Heart right ventricle (tissue), 16 donors: Measurements from ENCODE around the gene UPF1. TPM values are rescaled to one million over a fixed set of nuclear protein-coding genes. Genes with fewer than 3 reads are reported as not detected.

Experiments
- ATAC-seq, 8 donors: fragments of 200-7000 bp; cut with Tn5 transposase; one replicate each; pipeline ENCODE4 v1.9.1; 2020; ENCODE audit warnings: mild to moderate bottlenecking in 8 of 8, moderate library complexity in 8 of 8, moderate number of reproducible peaks in 1 of 8
- DNase-seq, 2 donors: peaks; one replicate each; pipeline ENCODE4 v3.0.0-alpha.2; 2020
- H3K27ac ChIP-seq, 10 donors: fragments of 200-600 bp; sonication (generic) in 2 of 10; one replicate each; pipeline versions ENCODE4 v1.5.0 to v1.8.0; 2020 to 2022; ENCODE audit warnings: mild to moderate bottlenecking in 3 of 10
- H3K27me3 ChIP-seq, 7 donors: fragments of 200-600 bp; one replicate each; pipeline ENCODE4 v1.8.0; 2021 to 2022; ENCODE audit warnings: mild to moderate bottlenecking in 2 of 7
- H3K36me3 ChIP-seq, 9 donors: fragments of 200-600 bp; sonication (generic) in 1 of 9; one replicate each; pipeline versions ENCODE4 v1.5.0 to v1.8.0; 2020 to 2022; ENCODE audit warnings: mild to moderate bottlenecking in 2 of 9
- H3K4me1 ChIP-seq, 9 donors: fragments of 200-600 bp; sonication (generic) in 1 of 9; one replicate each; pipeline versions ENCODE4 v1.5.0 to v1.8.0; 2020 to 2022; ENCODE audit warnings: mild to moderate bottlenecking in 4 of 9
- H3K4me3 ChIP-seq, 10 donors: fragments of 200-600 bp; sonication (generic) in 2 of 10; one replicate each; pipeline versions ENCODE4 v1.5.0 to v1.8.0; 2020 to 2022; ENCODE audit warnings: mild to moderate bottlenecking in 7 of 10, moderate library complexity in 2 of 10
- H3K9me3 ChIP-seq, 11 donors: fragments of 200-600 bp in 10 of 11; sonication (generic) in 2 of 11; one replicate each; pipeline versions ENCODE4 v1.5.0 to v1.8.0; 2013 to 2022; ENCODE audit warnings: mild to moderate bottlenecking in 2 of 11, control low read depth in 1 of 11, moderate library complexity in 1 of 11
- CTCF ChIP-seq, 9 donors: fragments of 200-600 bp; sonication (generic) in 2 of 9; IDR thresholded peaks; one replicate each; pipeline versions ENCODE4 v1.5.0 to v1.8.0; 2021 to 2022; ENCODE audit warnings: antibody characterized with exemption in 9 of 9, mild to moderate bottlenecking in 5 of 9, moderate library complexity in 1 of 9
- WGBS, 2 donors: extraction: QIAGEN DNeasy Blood & Tissue Kit; methylation state at CpG; one replicate each; pipeline ENCODE4 v1.1.7; 2013; ENCODE audit warnings: inconsistent platforms in 1 of 2; 5-methylcytosine and 5-hydroxymethylcytosine counted together
- intact Hi-C, 10 donors: fragments of 100-400 bp; cut with DNase I; formaldehyde crosslinking; loops; one replicate each; pipeline versions ENCODE4 v1.11.1 to v1.14.2; 2022
- polyA plus RNA-seq, 2 donors: library from polyadenylated mRNA; stranded (reverse); fragments of 200-250 nt; gene quantifications; one replicate each; pipeline ENCODE4 v1.2.3, GENCODE V29; 2013
- total RNA-seq, 10 donors: library from RNA; stranded (reverse); fragmentation: NEBNext Ultra II Directional in 3 of 10; extraction: Animal tissue kit (Norgen Biotek cat#: 25700) in 3 of 10; gene quantifications; one replicate each; pipeline versions ENCODE4 v1.2.1 to v1.2.4, GENCODE V29; 2021 to 2023
- donor health status: Arrhythmogenic right ventricular cardiomyopathy.
- donor health status: ischemic (EF 13 %, LVEDD 7.1; RV severe dilation, severe dysfunction).
- donor health status: healthy with polysubstance abuse.
- donor health status: DM: no; HTN: yes; CAD: no.
- donor health status: DM: no; HTN: no; CAD: no.
- donor health status: ischemic (EF 25% LVEDD 6.9; RV normal size, moderate dysfunction).
- donor health status: ischemic (EF 25% LVEDD 5.7; RV mildly dilated, moderate dysfunction).
- donor health status: healthy.
- donor health status: DM: yes; HTN: yes; CAD: no.
- donor health status: Ischemic cardiomyopathy.
- donor health status: ischemic (EF 35%, LVEDD 5.7; RV mildly dilated, moderate dysfunction).
- donor health status: nonischemic (EF 11% LVEDD 7.7; RV severe dilation, severe dysfunction).
- donor health status: DM: yes; HTN: yes; CAD: no.
- donor health status: PGD.
- donor health status: ischemic (EF 29% LVEDD 5.4; RV normal size, mild dysfunction).
- donor health status: nonischemic (EF 23%, LVEDD 6.1; RV moderate dilation, normal function).

UPF1 gene
- total and polyA plus RNA-seq, 12 donors: 25.2 to 44.3 (median 36.8) TPM

DNA sequence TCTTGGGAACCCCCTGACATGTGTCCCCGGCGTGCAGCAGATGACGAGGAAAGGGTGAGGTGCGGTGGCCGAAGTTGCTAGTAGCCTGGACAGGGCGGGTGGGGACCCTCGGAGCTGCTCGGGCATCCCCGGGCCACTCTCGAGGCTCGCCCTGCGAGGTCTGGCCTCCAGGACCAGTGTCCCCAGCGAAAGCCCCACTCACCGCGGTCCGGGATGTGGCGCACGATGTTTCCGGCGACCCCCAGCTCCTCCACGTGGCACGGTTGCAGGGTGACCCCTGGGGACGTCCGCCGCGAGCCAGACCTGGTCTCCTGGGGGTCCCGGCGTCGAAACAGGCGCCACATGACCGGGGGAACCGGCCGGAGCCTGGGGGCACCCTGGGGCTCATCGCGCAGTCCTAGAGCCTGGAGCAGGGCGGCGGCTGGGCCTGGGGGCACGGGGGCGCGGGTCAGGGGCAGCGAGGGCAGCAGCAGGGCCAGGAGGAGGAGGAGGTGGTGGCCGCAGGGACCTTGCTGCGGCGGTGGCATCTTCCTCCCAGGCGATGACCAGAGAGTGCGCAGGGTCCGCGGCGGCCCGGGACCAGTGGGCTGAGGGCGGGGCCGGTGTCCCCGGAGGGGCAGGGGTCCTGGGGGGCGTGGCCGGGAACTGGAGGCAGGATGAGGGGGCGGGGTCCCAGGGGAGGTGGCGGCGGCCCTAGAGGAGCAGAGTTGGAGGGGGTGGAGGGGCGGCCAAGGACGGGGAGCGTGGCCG is 38.2 kb downstream of the UPF1 start:
- ATAC-seq: peak in 1 of 8 donors; percentile 22
- Histone ChIP-seq H3K36me3 (peaks cover 0 to 35% (median 25%) of the 10 kb centered on the region in 9 donors), H3K9me3 (no peaks in the 10 kb centered on the region), H3K27ac (no peak overlapping the region), H3K4me1 (peaks cover 0 to 28% (median 17%) of the 10 kb centered on the region in 9 donors), H3K4me3 (no peak overlapping the region), H3K27me3 (peaks cover 0 to 39% (median 15%) of the 10 kb centered on the region in 7 donors)
- WGBS, 2 donors: 8 to 13% methylated on average over 46 to 62 of the region's 62 CpGs
- intact Hi-C loops: loop anchor here in 1 of 10 donors (5.0 kb wide), 1 partner anchor 278 kb away; no protein-coding TSS in a partner anchor
- no peak for DNase-seq
- TF ChIP-seq CTCF (IDR thresholded peaks at IDR 0.05): no peak

DNA sequence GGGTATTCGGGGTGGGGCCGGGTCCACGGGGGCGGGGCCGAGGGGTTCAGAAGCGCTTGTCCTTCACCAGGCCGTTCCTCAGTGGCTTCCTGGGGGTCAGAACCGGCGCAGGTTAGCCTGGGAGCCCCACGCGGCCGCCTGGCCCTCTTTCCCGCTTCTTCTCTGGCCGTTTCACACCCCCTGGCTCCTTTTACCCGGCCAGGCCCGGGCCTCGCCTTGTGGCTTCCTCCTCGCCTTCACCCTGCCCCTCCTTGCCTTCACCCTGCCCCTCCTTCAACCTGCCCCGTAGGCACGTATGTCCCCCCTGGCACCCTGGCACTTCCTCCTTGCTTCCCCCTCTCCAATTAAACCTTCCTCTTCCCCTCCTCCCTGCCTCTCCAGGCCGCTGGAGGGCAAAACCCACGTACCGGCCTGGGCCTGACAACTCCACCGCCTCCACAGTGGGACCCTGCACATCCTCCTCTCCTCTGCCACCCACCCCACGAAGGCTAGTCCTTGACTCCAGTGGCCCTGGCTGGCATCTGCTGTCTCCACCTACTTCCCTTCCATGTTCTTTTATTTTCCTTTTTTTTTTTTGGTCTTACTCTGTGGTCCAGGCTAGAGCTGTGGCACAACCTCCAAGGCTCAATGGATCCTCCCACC is 38.9 kb downstream of the UPF1 start:
- WGBS, 2 donors: 36 to 39% methylated on average over 19 to 25 of the region's 25 CpGs
- ATAC-seq (no peak), DNase-seq (no peak)
- Histone ChIP-seq H3K4me1 (peaks cover 0 to 28% (median 17%) of the 10 kb centered on the region in 9 donors), H3K36me3 (peaks cover 0 to 28% (median 18%) of the 10 kb centered on the region in 9 donors), H3K27ac (no peak overlapping the region), H3K4me3 (no peak overlapping the region), H3K9me3 (no peaks in the 10 kb centered on the region), H3K27me3 (peaks cover 0 to 39% (median 15%) of the 10 kb centered on the region in 7 donors)
- no peak for TF ChIP-seq CTCF (IDR thresholded peaks at IDR 0.05)
- intact Hi-C loops: no loop called here

DNA sequence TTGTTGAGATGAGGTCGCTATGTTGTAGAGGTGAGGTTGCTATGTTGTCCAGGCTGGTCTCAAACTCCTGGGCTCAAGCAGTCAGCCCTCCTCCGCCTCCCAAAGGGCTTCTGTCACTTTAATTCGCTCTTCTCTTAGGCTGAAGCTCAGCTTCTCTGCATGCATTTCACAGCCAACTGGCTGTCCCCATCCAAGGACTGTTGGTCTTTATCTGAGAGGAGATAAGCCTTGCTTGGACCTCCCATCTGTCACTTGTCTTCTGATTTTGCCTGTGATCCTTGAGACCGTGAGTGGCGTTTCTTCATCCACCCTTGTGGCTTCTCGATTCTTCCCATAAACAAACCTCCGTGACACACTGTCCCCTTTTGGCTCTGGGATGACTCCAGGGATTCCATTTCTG is 39.8 kb downstream of the UPF1 start:
- WGBS, 2 donors: 67 to 82% methylated on average over 7 of the region's 7 CpGs
- TF ChIP-seq CTCF (IDR thresholded peaks at IDR 0.05): no peak
- intact Hi-C loops: no loop called here
- no peak for DNase-seq
- Histone ChIP-seq H3K4me3 (no peak overlapping the region), H3K36me3 (peaks cover 0 to 20% (median 13%) of the 10 kb centered on the region in 9 donors), H3K9me3 (peaks cover 0 to 1% (median 0%) of the 10 kb centered on the region in 11 donors), H3K27ac (no peak overlapping the region), H3K27me3 (peaks cover 0 to 39% (median 15%) of the 10 kb centered on the region in 7 donors), H3K4me1 (peaks cover 0 to 22% (median 17%) of the 10 kb centered on the region in 9 donors)
- ATAC-seq: no peak

- no peak for TF ChIP-seq CTCF (IDR thresholded peaks at IDR 0.05)
- H3K36me3 ChIP-seq: peaks cover 0 to 4% (median 0%) of the 10 kb centered on the region in 9 donors
- peaks cover 0 to 10% (median 0%) of the 10 kb centered on the region in 11 donors for H3K9me3 ChIP-seq
- peaks cover 0 to 3% (median 0%) of the 10 kb centered on the region in 9 donors for H3K4me1 ChIP-seq
- no peak overlapping the region for H3K4me3 ChIP-seq
- DNase-seq (no peak), ATAC-seq (no peak)
- H3K27me3 ChIP-seq: peaks cover 0 to 24% (median 3%) of the 10 kb centered on the region in 7 donors
- H3K27ac ChIP-seq: no peak overlapping the region
- intact Hi-C loops: no loop called here
- WGBS, 2 donors: 90% methylated on average over 5 of the region's 5 CpGs
These were observed 44.0 kb downstream of the UPF1 start for GRCh38 chr19:18875726-18876125.
